HepG2 (cell line): ENCODE results near the gene PRCD. TPM values are rescaled to one million over a fixed set of nuclear protein-coding genes. Genes with fewer than 3 reads are reported as not detected.
A peak's percentile ranks its signal among the peaks of the same experiment; 100 is the strongest.

Source experiments
- AKAP8 ChIP-seq: sonication (generic); formaldehyde crosslinking; IDR thresholded peaks from 2 replicates; pipeline ENCODE4 v1.5.1; 2020; ENCODE audit warnings: mild to moderate bottlenecking, missing genetic modification reagents
- ATAD3A ChIP-seq: sonication (generic); formaldehyde crosslinking; IDR thresholded peaks from 2 replicates; pipeline ENCODE4 v1.4.0; 2020; ENCODE audit warnings: missing genetic modification reagents
- BHLHE40 ChIP-seq: IDR thresholded peaks from 2 replicates; pipeline ENCODE4 v1.6.1; 2011; ENCODE audit warnings: low read length, improper control_type of control experiment
- GZF1 ChIP-seq: sonication (generic); formaldehyde crosslinking; IDR thresholded peaks from 2 replicates; pipeline ENCODE4 v1.5.1; 2020; ENCODE audit warnings: mild to moderate bottlenecking, missing genetic modification reagents
- HMGXB3 ChIP-seq: sonication (generic); formaldehyde crosslinking; IDR thresholded peaks from 2 replicates; pipeline ENCODE4 v1.4.0; 2020; ENCODE audit warnings: missing genetic modification reagents, borderline replicate concordance
- HNF4G ChIP-seq, 2 experiments: sonication (generic) in 1 of 2; formaldehyde crosslinking in 1 of 2; IDR thresholded peaks; 2 replicates each; pipeline versions ENCODE4 v1.4.0 to v1.6.1; 2011 to 2020; ENCODE audit warnings: borderline replicate concordance in 2 of 2, low read depth in 2 of 2, mild to moderate bottlenecking in 2 of 2, low read length in 1 of 2, missing genetic modification reagents in 1 of 2, moderate library complexity in 1 of 2
- KDM2A ChIP-seq: sonication (generic); formaldehyde crosslinking; IDR thresholded peaks from 2 replicates; pipeline ENCODE4 v1.4.0; 2020; ENCODE audit warnings: low read depth, missing genetic modification reagents, borderline replicate concordance
- MATR3 ChIP-seq: sonication (generic); formaldehyde crosslinking; IDR thresholded peaks from 2 replicates; pipeline ENCODE4 v1.4.0; 2020; ENCODE audit warnings: missing genetic modification reagents
- MYC ChIP-seq: sonication (generic); formaldehyde crosslinking; IDR thresholded peaks from 2 replicates; pipeline ENCODE4 v1.9.0; 2021; ENCODE audit warnings: missing genetic modification reagents, borderline replicate concordance
- SAP130 ChIP-seq: IDR thresholded peaks from 2 replicates; pipeline ENCODE4 v1.6.1; 2016; ENCODE audit warnings: low read depth
- SMC3 ChIP-seq: IDR thresholded peaks from 2 replicates; pipeline ENCODE4 v1.6.1; 2011; ENCODE audit warnings: low read length, improper control_type of control experiment
- SOX13 ChIP-seq, 3 experiments: fragments of 450-650 bp in 1 of 3; sonication (generic) in 1 of 3; formaldehyde crosslinking in 1 of 3; IDR thresholded peaks in 2 of 3; conservative IDR thresholded peaks in 1 of 3; 2 replicates each; pipeline versions ENCODE4 v1.5.0 to v1.6.1; 2016 to 2020; ENCODE audit warnings: antibody characterized with exemption in 1 of 3, mild to moderate bottlenecking in 1 of 3, missing compliant biosample characterization in 1 of 3, missing genetic modification reagents in 1 of 3, moderate library complexity in 1 of 3
- U2AF1 ChIP-seq: fragments of 200-400 bp; formaldehyde crosslinking; optimal IDR thresholded peaks from 2 replicates; pipeline ENCODE3; 2017; ENCODE audit warnings: mild to moderate bottlenecking, low read depth, low read length
- ZBTB8A ChIP-seq: sonication (generic); formaldehyde crosslinking; IDR thresholded peaks from 2 replicates; pipeline ENCODE4 v1.4.0; 2020; ENCODE audit warnings: mild to moderate bottlenecking, low read depth, missing genetic modification reagents, borderline replicate concordance
- ZNF101 ChIP-seq: sonication (generic); formaldehyde crosslinking; IDR thresholded peaks from 2 replicates; pipeline ENCODE4 v1.4.0; 2020; ENCODE audit warnings: mild to moderate bottlenecking, low read depth, missing genetic modification reagents, borderline replicate concordance
- ZNF234 ChIP-seq: sonication (generic); formaldehyde crosslinking; conservative IDR thresholded peaks from 2 replicates; pipeline ENCODE4 v1.5.1; 2020; ENCODE audit warnings: mild to moderate bottlenecking, missing genetic modification reagents
- ZNF512 ChIP-seq: sonication (generic); formaldehyde crosslinking; IDR thresholded peaks from 2 replicates; pipeline ENCODE4 v1.4.0; 2020; ENCODE audit warnings: mild to moderate bottlenecking, missing genetic modification reagents
- ZNF678 ChIP-seq: sonication (generic); formaldehyde crosslinking; IDR thresholded peaks from 2 replicates; pipeline ENCODE4 v1.4.0; 2020; ENCODE audit warnings: mild to moderate bottlenecking, missing genetic modification reagents
- ZNF691 ChIP-seq: sonication (generic); formaldehyde crosslinking; IDR thresholded peaks from 2 replicates; pipeline ENCODE4 v1.4.0; 2020; ENCODE audit warnings: missing genetic modification reagents, low read depth, mild to moderate bottlenecking, borderline replicate concordance
- ZNF749 ChIP-seq: sonication (generic); formaldehyde crosslinking; IDR thresholded peaks from 2 replicates; pipeline ENCODE4 v1.8.0; 2022; ENCODE audit warnings: mild to moderate bottlenecking, missing genetic modification reagents, moderate library complexity, borderline replicate concordance
- ZSCAN25 ChIP-seq: sonication (generic); formaldehyde crosslinking; IDR thresholded peaks from 2 replicates; pipeline ENCODE4 v1.8.0; 2022; ENCODE audit warnings: mild to moderate bottlenecking, missing genetic modification reagents
- polyA plus RNA-seq, 8 experiments: library from polyadenylated mRNA; depleted of rRNA in 3 of 8; stranded (reverse) in 7 of 8; unstranded in 1 of 8; fragments of >200 nt; fragmentation: Illumina TruSeq in 4 of 8; extraction: Trizol in 4 of 8; gene quantifications; 2 replicates each; pipeline versions ENCODE4 v1.2.1 to v1.2.3, GENCODE V29; 2011 to 2016; ENCODE audit warnings: low read depth in 4 of 8, missing spikeins in 1 of 8, mixed read lengths in 1 of 8; ENCODE audit not compliant: insufficient read depth in 1 of 8
- total RNA-seq, 5 experiments: library from RNA; depleted of rRNA; stranded (reverse); fragments of >200 nt; fragmentation: Illumina TruSeq; extraction: Trizol; gene quantifications; 2 replicates each; pipeline ENCODE4 v1.2.3, GENCODE V29; 2016; ENCODE audit warnings: low read depth in 1 of 5

Gene PRCD
- total and polyA plus RNA-seq, 2 of the 13 experiments (the other 11 are each of a cell fraction or from before 2014, with no cell fraction given) = 0.51 TPM; not detected in 1

- TF ChIP-seq SOX13 (IDR thresholded peaks at IDR 0.05) (no peak), SOX13 (CRISPR knock-in tag; conservative IDR thresholded peaks at IDR 0.05 in 1 of 2, IDR thresholded peaks at IDR 0.05 in 1 of 2) (no peak; a peak in 1 of 4 replicates), SAP130 (CRISPR knock-in tag) (0 out of 2 replicates have a peak, but pooled peaks have one; percentile 25), ZNF101 (no peak), MATR3 (CRISPR knock-in tag) (no peak), MYC (CRISPR knock-in tag) (peak; percentile 41; the same call in 1 of the 2 replicates), ATAD3A (CRISPR knock-in tag) (no peak), ZNF512 (CRISPR knock-in tag) (no peak), KDM2A (0 out of 2 replicates have a peak, but pooled peaks have one; percentile 7), AKAP8 (0 out of 2 replicates have a peak, but pooled peaks have one; percentile 29), HMGXB3 (CRISPR knock-in tag) (no peak), ZNF234 (CRISPR knock-in tag) (no peak), ZNF678 (no peak), SMC3 (no peak), HNF4G (IDR thresholded peaks at IDR 0.05; ENCODE audit: borderline replicate concordance, low read depth, low read length) (0 out of 2 replicates have a peak, but pooled peaks have one; percentile 1), HNF4G (CRISPR knock-in tag; IDR thresholded peaks at IDR 0.05; ENCODE audit: borderline replicate concordance, low read depth) (no peak), ZNF749 (no peak), GZF1 (CRISPR knock-in tag) (no peak), ZBTB8A (CRISPR knock-in tag) (no peak), BHLHE40 (peak; percentile 60), U2AF1 (peak; percentile 73), ZSCAN25 (no peak), ZNF691 (CRISPR knock-in tag) (0 out of 2 replicates have a peak, but pooled peaks have one; percentile 17)
Observed at GRCh38 chr17:76530095-76530723, 9.6 kb upstream of the PRCD start (continued).
